ENCODE measurements around the gene PRKCZ.
A peak's percentile ranks its signal among the peaks of the same experiment; 100 is the strongest.

Gene PRKCZ

DNA sequence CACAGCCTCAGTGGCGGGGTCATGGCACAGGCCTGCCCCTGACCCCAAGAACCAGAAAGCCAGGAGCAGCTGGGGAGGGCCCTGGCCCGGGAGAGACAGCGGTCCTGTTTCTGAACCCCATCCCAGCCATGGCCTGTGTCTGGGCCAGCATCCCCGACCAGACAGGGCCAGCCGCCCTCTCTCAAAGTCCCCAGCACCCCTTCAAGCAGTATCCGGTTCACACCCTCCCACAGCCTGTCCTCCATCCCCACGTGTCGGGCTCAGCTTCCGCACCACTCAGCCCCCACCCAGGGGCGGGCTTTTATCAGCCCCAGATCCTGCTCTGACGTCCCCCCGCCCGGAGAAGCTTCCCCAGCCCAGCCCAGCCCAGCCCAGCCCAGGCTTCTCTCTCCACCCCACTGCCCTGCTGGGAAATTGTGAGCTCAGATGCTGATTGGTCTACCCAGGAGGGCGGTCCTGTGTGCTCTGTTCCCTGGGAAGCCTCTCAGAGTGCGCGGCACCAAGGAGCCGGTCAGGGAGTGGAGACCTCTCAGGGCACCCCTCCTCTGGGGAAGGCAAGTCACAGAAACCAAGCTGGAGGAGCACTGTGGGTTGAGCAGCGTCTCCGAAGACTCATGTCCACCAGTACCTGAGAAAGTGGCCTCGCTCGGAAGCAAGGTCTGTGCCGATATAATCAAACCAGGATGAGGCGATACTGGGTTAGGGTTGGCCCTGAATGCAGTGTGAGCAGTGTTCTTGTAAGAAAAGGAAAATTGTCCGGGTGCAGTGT is 149.0 kb downstream of the PRKCZ start:
- peak; percentile 86 to 88 for DNase-seq

DNA sequence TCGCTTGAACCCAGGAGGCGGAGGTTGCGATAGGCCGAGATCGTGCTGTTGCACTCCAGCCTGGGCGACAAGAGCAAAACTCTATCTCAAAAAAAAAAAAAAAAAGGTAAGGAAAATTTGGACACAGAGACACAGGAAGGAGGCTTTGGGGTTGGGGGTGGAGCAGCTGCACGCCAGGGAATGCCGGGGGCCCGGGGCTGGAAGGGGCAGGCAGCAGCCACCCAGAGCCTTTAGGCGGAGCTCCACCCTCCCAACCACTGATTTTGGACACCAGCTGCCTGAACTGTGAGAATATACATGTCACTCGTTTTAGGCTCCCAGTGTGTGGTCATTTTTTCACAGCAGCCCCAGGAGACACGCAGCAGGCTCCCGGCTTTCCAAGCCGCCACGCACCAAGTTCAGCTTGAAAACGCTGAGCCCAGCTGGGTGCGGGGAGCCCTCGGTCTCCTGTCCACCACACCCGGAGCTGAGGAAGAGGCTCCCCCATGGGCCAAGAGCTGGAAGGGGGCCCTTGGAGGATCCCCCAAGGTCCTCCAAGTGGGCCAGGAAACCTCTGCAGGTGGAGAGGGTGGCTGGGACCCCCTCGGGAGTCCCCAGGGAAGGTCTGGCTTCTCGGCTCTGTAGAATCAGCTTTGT is 150.2 kb downstream of the PRKCZ start:
- no peak for DNase-seq

DNA sequence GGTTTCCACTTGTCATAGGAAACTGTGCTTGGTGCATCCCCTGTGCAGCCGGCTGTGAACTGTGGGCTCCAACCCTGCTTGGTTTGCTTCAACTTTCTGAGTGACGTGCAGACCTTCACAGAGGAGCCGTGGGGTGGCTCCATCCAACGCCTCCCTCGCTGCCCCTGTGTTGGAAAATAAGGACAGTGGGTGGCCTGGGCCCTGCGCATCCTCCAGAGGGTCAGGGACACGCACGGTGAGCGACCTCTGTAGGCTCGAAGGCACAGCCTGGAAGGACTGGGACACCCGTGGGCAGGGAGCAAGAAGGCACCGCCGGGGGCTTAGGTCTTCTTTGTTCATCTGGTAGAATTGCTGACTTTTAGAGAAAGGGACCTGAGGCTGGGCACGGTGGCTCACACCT is 150.9 kb downstream of the PRKCZ start:
- DNase-seq: no peak

DNA sequence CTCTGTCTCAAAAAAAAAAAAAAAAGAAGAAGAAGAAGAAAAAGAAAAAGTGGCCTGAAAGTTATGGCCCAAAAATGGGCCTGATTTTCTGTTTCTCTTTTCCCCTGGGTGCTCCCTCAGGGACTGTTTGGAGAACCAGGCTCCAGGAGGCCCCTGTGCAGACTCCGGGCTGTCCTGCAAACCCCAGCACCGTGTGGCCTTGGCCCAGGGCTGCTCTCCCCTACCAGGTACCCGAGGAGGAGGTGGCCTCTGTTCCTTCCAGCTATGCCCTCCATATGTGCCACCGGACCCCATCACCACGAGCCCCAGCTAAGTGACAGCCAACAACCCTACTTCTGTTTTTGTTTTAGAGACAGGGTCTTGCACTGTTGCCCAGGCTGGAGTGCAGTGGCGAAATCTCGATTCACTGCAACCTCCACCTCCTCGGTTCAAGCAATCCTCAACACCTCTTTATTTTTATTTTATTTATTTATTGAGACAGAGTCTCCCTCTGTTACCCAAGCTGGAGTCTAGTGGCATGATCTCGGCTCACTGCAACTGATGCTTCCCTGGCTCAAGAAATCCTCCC is 151.9 kb downstream of the PRKCZ start:
- DNase-seq: no peak

DNA sequence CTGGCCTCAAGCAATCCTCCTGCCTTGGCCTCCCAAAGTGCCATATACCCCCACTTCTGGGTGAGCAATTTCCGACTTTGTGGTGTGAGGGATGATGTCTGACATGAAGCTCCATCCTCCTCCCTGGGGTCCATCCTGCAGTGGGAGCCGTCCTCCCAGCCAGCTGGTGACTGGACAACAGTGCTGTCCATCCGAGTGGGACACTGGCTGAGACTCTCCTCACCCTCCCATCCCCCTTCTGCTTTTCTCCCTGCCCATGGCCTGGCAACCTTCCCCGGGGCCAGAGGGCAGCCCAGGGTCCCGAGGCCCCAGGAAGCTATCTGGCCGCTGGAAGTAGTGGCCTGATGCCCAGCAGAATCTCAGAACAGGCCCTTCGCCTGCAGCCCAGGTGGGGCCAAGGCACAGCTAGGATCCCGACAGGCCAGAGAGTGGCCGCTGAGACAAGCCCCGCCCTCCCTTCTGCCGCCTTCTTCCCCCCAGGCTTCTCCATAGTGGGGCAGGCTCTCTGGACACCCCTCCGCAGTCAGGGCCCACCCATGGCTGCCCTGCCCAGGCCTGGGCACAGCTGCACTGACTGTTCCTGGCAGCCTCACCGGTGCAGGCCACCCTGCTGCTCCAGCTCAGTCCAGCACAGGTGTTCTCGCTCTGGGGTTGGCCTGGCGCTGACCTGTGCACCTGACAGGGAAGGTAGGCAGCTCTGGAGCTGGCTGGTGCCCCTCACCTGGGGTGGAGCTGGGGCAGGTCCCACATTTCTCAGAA is 152.8 kb downstream of the PRKCZ start:
- no peak for DNase-seq

DNA sequence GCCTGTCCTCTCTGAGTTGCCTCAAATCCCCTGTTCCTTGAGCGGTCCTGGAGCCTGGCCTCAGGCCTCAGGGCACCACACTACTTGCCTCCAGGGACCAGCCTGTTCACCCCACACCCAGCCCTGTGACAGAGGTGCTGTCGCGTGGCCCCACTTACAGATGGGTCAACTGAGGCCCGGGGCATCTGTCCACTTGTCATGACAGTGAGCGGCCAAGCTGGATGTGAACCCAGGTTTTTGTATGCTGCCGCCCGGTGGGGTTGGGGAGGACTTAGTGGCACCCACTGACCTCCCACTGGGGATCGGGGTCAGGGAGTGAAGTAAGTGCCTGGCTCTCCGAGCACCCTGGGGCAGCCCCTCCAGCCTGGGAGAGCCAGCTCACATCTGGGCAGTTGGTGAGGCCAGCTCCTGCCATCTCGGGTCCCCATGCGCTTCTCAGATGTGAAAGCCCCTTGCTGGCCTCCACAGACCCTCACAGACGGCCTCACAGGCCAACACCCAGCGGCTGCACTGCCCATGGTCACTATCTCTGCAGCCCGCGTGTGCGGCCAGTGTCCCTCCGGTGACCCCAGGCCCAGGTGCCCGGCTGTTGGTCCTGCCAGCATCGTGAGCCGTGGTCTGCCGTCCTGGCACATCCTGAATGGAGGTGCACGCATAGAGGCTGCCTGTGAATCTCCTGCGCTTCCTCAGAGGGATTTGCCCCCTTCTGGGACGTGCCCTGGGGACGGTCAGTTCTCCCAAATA is 153.6 kb downstream of the PRKCZ start:
- no peak for DNase-seq

DNA sequence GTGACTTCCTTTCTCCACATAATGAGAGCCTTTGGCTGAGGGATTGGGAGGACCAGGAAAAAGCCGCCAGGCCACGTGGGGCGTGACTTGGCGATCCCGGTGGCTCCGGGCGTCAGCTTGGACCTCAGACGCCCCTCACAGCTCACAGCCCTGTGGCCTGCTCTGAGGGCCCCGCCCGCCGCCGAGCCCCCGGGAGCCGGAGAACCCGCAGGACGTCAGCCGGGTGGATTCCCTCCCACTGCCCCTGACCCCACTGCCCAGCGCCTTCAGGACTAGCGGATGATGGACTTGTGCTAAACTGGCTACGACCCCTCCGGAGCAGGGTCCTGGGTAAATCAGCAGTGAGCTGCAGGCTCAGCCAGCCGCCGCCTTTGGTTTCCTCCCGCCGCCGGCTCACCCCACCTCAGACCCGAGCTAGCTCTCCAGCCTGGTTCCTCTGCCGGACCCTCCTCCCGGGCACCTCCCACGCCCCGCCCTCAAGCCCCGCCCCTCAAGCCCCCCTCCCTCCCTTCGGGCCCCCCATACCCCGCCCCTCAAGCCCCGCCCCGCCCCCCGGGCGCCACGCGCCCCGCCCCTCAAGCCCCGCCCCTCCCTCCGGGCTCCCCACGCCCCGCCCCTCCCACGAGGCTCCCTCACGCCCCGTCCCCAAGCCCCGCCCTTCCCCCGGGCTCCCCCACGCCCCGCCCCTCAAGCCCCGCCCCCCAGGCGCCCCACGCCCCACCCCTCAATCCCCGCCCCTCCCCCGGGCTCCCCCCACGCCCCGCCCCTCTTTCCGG is 154.4 kb downstream of the PRKCZ start:
- no peak for DNase-seq

DNA sequence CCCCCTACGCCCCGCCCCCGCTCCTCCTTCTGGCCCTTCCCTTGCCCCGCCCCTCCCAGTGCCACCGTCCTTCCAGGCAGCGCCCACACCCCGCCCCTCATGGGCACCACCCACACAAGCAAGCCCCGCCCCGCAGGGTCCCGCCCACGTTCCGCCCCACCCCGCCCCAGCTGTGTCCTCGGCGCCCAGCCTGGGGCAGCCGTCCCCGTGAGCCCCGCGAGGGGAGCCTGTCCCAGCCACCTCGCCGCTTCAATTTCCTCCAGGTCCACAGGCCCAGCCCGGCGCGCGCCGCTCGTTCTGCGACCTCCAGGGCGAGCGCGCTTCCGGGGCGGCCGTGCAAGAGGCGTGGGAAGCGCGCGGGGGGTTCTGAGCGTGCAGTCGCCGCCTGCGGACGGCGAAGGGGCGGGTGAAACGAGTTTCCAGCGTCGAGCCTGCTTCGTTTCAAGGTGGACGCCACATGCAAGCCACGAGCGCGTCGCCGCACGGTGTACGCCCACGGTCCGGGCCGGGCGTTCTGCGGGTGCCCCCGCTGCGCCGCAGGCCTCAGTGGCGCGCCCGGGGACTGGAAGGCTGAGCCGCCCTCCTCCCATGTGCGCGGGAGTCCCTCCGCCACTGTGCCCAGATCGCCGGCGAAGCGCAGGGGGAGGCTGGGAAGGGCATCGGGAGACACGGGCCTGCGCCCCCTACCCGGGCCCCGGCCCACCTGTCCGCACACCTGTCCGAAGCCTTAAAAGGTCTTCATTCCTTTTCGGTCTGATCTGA is 155.2 kb downstream of the PRKCZ start:
- peak; percentile 92 to 93 for DNase-seq

DNA sequence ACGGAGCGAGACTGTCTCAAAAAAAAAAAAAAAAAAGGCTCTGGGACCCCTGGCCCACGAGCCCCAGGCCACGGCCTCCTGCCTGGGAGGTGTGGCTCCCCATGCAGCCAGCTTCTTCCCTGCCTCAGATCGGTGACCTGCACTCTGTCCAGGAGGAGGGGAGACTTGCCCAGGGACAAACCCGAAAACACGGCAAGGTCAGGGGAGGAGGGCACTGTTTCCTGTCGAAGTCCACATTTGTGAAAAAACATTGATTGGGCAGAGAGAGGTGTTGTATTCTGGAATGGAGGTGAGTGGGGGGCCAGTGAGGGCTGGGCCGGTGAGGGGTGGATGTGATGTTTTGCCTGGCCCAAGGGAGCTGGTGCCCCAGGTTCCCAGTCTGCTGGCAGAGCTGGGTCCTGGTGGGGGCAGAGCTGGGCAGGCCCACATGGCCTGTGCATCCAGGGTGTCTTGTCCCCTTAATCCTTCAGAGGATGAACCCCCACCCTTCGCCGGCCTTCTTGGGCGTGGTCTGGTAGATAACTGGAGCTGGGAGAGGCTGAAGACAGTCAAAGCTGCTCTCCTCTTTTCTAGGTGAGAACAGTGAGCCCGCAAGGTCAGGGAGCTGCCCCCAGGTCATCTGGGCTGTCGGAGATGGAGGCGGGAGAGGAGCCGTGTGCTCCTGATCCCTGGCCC is 156.7 kb downstream of the PRKCZ start:
- no peak for DNase-seq

DNA sequence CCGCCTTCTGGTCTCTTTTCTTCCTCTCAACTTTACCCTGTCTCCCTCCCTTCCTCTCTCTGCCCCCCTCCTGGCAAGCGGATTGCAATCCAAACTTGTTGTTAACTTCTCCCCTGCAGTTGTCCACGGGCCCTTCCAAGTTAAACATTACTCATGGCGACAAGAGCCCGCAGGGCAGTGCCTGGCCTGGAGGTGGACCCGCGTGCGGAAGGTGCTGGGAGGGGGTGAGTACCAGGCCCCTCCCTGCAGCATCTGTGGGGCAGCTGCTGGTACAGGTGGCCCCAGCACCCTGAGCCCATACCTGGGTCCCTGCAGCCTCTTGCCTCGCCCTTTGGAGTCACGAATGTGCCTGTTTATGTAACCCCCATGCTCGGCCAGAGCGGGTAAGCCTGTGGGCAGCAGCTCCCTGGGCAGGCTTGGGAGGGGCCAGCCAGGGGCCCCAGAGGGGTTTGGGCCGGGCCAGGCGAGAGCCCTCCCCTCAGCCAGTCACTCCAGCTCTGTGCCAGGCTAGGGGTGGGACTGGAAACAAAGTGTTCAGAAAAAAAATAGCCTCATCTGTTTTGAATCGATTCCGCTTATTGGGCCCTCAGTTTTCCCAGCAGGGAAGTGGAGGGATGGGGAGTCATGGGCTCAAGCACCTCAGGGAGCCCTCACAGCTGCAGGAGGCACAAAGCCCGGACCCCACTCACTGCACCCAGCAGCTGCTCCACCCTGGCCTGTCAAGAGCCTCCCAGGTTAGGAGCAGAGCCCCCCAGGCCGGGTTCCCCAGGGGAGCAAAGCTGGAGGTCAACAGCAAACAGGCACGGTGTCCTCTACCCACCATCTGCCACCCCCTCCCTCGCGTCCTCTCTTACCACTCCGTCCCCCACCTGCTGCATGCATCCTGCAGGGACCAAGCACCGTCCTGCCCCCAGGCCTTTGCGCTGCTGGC is 158.4 kb downstream of the PRKCZ start:
- no peak for DNase-seq

DNA sequence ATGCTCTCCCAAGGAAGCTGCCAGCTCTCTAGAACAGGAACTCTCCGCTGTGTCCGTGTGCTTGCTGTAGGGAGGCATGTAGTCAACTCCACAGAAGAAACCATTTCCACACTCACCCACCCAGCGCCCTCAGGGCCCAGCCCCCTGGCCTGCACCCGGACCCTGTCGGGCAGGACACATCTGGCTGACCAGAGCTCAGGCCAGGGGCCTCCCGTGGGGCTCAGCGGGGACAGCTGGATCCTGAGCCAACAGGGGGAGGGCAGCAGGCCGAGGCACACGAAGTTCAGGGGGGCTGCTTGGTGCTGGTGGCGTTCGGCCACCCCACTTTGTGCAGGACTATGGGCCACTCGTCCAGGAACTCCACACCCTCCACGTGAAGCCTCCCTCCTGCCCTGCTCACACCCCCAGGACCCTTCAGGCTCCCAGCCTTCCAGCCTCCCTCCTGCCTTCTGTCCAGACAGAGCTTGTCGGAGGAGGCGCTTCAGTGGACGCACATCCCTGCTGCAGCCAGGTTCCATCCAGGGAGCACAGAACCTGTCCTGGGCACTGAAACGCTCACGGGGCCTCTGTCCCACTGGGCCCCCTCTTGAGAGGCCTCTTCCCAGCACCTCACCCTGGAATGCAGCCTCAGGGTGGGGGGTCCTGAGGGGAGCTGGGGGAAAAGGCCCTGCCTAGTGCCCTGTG is 159.3 kb downstream of the PRKCZ start:
- no peak for DNase-seq

DNA sequence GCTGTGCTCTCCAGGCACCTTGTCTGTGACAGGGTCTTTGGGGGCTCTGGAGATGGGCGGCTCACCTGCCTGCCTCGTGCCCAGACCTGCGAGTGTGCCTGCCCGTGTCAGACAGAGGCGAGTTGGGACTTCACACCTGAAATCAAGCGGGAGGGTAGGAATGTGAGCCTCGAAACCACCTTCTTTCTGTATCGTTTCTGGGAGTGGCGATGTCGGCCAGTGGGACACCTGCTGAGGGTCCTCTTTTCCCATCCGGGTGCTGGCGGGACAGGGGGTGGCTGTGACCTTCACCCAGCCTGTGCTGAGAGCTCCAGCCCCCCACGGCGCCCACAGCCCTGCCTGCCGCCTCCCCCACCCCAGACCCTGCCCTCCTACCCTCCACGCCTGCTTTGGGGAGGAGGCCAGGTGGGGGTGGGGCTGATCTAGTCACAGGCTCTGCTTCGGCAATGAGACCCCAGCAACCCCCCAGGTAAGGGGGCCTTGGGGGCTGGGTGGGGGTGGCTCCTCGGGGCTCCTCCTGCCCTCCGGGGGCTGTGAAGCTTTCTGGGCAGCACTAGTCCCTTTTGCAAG is 160.0 kb downstream of the PRKCZ start:
- no peak for DNase-seq

DNA sequence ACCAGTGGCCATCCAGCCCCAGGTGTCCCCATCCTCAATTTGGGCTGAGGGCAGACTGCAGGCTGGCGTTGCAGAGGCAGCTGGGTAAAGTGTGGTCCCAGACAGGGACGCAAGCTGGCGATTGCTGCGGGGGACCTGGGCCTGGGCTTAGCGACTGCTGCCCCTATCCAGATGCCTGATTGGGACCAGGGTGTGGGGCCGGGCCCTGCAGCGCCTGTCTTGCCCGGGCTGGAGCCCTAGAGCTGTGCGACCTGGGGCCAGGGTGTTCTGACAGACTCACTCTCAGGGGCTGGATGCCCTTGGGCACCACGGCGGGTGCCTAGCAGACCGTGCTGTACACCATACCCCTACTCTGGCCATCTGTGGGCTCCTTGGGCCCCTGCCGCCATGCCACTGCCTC is 160.6 kb downstream of the PRKCZ start:
- DNase-seq: no peak

DNA sequence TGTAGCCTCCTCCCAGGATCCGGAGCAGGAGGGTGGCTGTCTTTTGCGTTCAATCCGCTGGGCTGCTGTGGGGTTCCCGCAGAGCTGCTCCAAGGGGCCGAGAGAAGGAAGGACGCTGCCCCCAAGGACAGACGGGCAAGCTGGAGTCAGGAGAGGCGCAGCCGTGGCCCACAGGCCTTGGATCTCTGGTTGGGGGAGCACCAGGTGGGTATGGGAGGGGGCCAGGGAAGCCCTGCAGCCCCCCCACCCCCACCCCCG is 162.0 kb downstream of the PRKCZ start:
- DNase-seq: no peak

DNA sequence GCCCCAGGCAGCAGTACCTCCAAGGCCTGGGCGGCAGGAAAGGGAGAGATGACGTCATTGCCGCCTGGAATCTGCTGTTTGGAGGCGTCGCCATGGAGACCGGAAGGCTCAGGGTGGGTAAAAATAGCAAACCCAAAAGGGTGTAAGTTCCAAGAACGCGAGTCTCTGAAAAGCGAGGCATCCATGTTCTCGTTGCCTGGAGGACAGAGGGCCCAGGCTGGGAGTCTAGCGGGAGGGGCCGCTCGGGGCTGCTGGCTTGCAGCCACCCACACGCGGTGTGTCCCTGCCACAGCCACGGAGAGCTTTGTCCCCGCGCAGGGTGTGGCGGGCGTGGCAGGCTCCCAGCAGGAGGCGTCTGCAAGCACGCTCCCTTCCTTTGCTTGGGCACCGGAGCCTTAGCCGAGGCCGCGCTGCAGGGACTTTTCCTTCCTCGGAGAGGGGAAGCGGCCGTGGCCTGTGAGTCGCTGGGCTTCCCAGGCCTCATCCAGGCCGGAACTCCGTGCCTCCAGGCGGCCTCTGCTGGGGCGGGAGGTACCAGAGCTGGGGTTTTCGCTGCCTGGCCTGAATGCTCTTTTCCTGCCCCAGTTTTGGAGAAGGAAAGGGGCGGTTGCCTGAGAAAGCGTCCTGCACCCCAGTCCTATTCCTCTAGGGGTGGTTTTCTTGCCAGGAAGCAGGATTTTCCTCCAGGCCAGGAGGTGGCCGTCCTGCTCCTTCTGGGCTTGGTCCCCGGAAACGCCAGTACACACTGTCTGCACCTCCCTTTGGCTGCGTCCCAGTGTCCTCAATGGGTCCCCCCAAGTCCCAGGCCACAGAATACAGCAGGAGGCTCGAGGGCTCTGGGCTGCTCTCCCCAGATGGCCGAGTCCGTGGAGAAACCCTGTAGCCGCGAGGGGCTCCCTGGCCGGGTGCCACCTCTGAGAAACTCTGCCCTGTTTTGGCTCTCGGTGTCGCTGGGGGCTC is 162.6 kb downstream of the PRKCZ start:
- DNase-seq: peak; percentile 70 to 75

DNA sequence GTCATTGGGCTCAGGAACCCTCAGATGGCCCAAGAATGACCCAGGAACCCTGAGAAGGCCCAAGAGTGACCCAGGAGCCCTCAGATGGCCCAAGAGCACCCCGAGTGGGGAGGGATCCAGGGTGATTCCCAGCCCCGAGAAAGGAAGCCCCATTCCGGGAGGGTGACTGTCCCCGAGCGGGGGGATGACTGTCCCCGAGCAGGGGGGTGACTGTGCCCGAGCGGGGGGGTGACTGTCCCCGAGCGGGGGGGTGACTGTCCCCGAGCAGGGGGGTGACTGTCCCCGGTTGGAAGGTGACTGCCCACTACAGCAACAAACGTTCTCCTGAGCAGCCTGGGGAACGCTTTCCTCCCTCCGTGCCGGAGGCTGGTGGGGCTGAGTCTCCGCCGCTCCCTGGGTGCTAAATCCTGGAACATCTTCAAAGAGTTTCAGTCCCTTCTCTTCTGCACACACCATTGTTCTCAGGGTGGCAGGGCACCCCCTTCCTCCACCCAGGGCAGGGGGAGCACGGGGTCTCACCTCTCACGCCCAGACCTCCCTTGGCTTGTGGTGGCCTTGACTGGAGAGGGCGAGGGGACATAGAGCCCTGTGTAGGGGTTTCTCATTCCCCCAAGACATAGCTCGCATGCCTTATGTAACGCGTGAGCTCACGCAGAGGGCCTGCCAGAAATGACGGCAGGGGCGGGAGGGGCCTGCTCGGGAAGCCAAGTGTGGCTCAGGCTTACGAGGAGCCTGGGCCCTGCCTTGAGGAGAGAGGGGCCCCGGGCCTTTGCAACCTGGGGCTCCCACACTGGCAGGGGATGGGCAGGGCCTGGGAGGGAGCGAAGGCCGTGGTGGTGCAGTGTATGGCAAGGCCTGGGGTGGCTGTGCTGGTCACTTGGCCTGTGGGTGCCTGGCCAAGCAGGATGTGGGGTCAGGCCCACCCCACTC is 163.6 kb downstream of the PRKCZ start:
- no peak for DNase-seq

All from activated T-cell treated with anti-CD3 and anti-CD28 coated beads, Interleukin-2, amount 50 U/mL, for 48 hours (primary cell).